Activated B cell treated with CpG ODN at 0.5 μM for 24 hours (primary cell): ENCODE data around the gene OR1N1. TPM values are rescaled to one million over a fixed set of nuclear protein-coding genes. Genes with fewer than 3 reads are reported as not detected.
"Not testable (repeated sequence)": the region's sequence is repeated elsewhere in the genome, so short reads cannot be mapped to it uniquely, and the experiment has no call there.

Experiments
- ATAC-seq: fragments of 200-7000 bp; cut with Tn5 transposase; one replicate; pipeline ENCODE4 v1.10.0; 2021; ENCODE audit warnings: low read depth, mild to moderate bottlenecking, moderate library complexity
- CTCF ChIA-PET: fragments of 350-600 bp; sonication (Branson Sonifier 250); formaldehyde crosslinking; loops from one replicate; lab custom pipeline; 2021; ENCODE audit warnings: antibody characterized with exemption; lab: Charles Lee
- POLR2A ChIA-PET: fragments of 350-600 bp; sonication (Branson Sonifier 250); formaldehyde crosslinking; loops from one replicate; lab custom pipeline; 2021; ENCODE audit warnings: antibody characterized with exemption; lab: Charles Lee
- DNase-seq: peaks from one replicate; pipeline ENCODE4 v3.0.0; 2022
- H3K27ac Mint-ChIP-seq: one replicate; pipeline ENCODE4 v1.8.0; 2020; ENCODE audit warnings: mixed read lengths
- H3K27me3 Mint-ChIP-seq: one replicate; pipeline ENCODE4 v1.8.0; 2021; ENCODE audit warnings: mixed read lengths
- H3K36me3 Mint-ChIP-seq: one replicate; pipeline ENCODE4 v1.8.0; 2021; ENCODE audit warnings: low read depth, mixed read lengths
- H3K4me1 Mint-ChIP-seq: one replicate; pipeline ENCODE4 v1.8.0; 2021; ENCODE audit warnings: mixed read lengths
- H3K4me3 Mint-ChIP-seq: one replicate; pipeline ENCODE4 v1.8.0; 2020; ENCODE audit warnings: mild to moderate bottlenecking, mixed read lengths
- H3K9me3 Mint-ChIP-seq: one replicate; pipeline ENCODE4 v1.8.0; 2020; ENCODE audit warnings: mixed read lengths
- intact Hi-C: fragments of 100-400 bp; cut with micrococcal nuclease; formaldehyde crosslinking; loops from one replicate; pipeline ENCODE4 v1.15.1; 2024
- total RNA-seq: library from RNA; stranded (reverse); gene quantifications from 2 replicates; pipeline ENCODE4 v1.2.3, GENCODE V29; 2022
- TF ChIP-seq, protein P1 (sequence below): fragments of 200-600 bp; IDR thresholded peaks from one replicate; pipeline ENCODE4 v1.8.0; 2022; ENCODE audit warnings: antibody characterized with exemption, mild to moderate bottlenecking

OR1N1 gene
- total RNA-seq, 1 donor from 2014 or later, result not detected

DNA sequence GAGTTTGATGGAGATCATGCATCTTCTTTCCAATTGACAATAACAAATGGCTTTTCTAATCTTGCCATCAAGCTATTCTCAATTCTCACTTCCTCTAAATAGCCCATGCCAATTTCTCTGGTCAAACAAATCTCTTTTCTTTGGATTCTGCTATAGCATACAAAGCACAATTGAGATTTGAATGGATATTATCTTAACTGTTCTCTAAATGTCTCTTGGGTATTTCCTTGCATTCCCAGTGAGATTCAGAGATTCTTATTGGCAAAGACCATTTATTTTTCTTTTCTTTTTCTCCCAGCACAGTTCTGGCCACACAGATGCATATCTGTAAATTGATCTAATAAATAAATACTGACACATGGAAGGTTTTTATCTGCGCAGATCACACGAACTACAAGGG, 25.7 kb upstream of the OR1N1 start, which contains the start of gene OR1N2:
Gene OR1N2 (plus strand): TSS at position 301 of the 400 bp plus-strand sequence. CDS start 100 bp downstream, outside the sequence.
- ChIA-PET CTCF (no interaction called here), POLR2A (no interaction called here)
- Mint-ChIP-seq H3K4me1 (no peaks in the 10 kb centered on the region), H3K4me3 (no peak within 1 kb of the TSS), H3K9me3 (no peaks in the 10 kb centered on the region), H3K27me3 (peaks cover 28% of the 10 kb centered on the region), H3K36me3 (no peaks in the 10 kb centered on the region), H3K27ac (no peak within 1 kb of the TSS)
- intact Hi-C loops, result no loop called here
- TF ChIP-seq, protein P1, sequence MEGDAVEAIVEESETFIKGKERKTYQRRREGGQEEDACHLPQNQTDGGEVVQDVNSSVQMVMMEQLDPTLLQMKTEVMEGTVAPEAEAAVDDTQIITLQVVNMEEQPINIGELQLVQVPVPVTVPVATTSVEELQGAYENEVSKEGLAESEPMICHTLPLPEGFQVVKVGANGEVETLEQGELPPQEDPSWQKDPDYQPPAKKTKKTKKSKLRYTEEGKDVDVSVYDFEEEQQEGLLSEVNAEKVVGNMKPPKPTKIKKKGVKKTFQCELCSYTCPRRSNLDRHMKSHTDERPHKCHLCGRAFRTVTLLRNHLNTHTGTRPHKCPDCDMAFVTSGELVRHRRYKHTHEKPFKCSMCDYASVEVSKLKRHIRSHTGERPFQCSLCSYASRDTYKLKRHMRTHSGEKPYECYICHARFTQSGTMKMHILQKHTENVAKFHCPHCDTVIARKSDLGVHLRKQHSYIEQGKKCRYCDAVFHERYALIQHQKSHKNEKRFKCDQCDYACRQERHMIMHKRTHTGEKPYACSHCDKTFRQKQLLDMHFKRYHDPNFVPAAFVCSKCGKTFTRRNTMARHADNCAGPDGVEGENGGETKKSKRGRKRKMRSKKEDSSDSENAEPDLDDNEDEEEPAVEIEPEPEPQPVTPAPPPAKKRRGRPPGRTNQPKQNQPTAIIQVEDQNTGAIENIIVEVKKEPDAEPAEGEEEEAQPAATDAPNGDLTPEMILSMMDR, result no peak
- no peak for DNase-seq
- ATAC-seq, result no peak

DNA sequence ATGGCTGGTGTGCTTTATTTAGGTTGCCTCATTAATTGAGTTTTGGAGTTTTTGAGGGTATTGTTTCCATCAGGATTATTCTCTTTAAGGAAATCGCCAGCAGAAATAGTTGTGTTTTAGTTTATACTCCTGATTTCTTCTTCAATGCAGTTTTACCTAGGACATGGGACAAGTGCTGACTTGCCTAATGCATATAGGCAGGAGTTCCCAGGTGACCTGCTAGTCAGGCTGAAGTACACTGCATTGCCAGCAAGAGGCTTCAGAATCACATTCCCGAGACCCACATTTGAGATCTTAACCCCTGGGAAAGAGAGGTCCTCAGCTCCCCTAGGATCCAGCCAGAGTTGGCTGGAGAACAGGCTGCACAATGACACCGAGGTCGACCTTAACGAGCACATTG, 24.3 kb upstream of the OR1N1 start:
- intact Hi-C loops, result no loop called here
- ChIA-PET CTCF (no interaction called here), POLR2A (no interaction called here)
- H3K4me1 Mint-ChIP-seq, result no peaks in the 10 kb centered on the region
- H3K4me3 Mint-ChIP-seq, result no peak overlapping the region
- H3K27ac Mint-ChIP-seq, result no peak overlapping the region
- H3K9me3 Mint-ChIP-seq, result no peaks in the 10 kb centered on the region
- H3K36me3 Mint-ChIP-seq, result no peaks in the 10 kb centered on the region
- H3K27me3 Mint-ChIP-seq, result peaks cover 28% of the 10 kb centered on the region
- TF ChIP-seq, protein P1, result no peak
- DNase-seq, result no peak
- ATAC-seq, result no peak

DNA sequence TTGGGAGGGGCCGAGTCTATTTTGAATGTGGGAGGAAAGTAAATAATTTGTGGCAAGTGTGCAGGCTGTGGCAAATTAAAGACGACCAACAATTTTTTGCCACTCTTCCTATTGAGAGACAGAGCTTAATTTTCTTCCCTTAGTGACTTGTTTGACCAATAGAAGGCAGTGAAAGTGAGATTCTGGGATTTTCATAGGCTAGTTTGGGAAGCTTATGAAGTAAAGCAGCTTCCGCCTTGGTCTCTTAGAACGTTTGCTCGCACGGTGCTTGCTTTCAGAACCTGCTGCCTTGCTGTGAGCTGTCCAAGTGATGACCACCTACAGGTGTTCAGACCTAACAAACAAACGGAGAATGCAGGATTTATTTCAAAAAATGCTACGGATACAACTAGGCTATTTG, 19.1 kb upstream of the OR1N1 start:
- DNase-seq, result no peak
- H3K36me3 Mint-ChIP-seq, result no peaks in the 10 kb centered on the region
- no peaks in the 10 kb centered on the region for H3K4me1 Mint-ChIP-seq
- no peak overlapping the region for H3K4me3 Mint-ChIP-seq
- peaks cover 25% of the 10 kb centered on the region for H3K27me3 Mint-ChIP-seq
- POLR2A ChIA-PET, result no interaction called here
- ATAC-seq, result no peak
- TF ChIP-seq, protein P1, result no peak
- no peaks in the 10 kb centered on the region for H3K9me3 Mint-ChIP-seq
- CTCF ChIA-PET, result no interaction called here
- H3K27ac Mint-ChIP-seq, result no peak overlapping the region
- intact Hi-C loops, result no loop called here

DNA sequence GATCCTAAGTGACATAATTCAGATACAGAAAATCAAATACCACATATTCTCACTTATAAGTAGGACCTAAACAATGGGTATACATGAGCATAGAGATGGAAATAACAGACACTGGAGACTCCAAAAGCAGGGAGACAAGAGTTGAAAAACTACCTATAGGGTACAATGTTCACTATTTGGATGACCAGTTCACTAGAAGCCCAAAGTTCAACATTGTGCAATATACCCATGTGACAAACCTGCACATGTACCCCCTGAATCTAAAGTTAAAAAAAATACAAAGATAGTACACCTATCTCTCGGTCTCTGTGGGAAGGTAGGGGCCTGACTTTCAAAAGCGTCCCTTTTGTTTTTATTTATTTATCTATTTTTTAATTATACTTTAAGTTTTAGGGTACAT, 11.7 kb upstream of the OR1N1 start:
- TF ChIP-seq, protein P1, result no peak
- POLR2A ChIA-PET, result no interaction called here
- Mint-ChIP-seq H3K27me3 (peaks cover 13% of the 10 kb centered on the region), H3K4me1 (no peaks in the 10 kb centered on the region), H3K4me3 (no peak overlapping the region), H3K27ac (no peak overlapping the region), H3K9me3 (peaks cover 6% of the 10 kb centered on the region), H3K36me3 (no peaks in the 10 kb centered on the region)
- intact Hi-C loops, result no loop called here
- no peak for DNase-seq
- CTCF ChIA-PET, result no interaction called here
- ATAC-seq, result no peak

DNA sequence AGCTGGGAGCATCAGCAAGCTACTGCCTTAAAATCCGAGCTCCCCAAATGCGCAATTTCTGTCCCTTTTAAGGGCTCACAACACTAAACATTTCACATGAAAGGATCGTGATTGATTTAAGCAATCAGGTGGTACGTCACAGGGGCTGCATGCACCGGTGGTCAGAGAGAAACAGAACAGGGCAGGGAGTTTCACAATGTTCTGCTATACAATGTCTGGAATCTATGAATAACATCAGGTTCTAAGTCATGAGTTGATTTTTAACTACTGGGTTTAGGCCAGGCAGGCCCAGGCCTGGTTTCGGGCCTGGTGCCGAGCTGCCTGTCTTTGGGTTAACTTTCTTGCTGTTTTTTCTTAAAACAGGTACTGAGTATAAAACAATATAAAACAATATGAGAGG, 10.0 kb upstream of the OR1N1 start:
- H3K4me1 Mint-ChIP-seq, result not testable (repeated sequence)

DNA sequence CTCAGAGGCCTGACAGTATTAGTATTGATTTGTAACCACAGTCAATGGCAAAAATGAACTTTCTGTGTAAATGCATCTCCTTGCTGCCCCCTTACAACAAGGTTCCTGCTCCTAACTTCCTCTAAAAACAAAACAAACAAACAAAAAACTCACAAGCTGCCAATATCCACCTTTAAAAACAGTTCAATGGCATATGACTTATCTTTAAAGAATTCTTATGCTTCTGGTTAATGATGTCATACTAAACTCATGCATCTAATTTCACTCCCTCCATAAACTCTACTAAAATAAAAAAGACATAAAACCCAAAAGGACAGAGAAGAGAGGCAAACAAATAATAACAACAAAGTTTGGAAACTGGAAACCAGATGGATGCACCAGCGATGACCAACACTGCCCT, 9.0 kb upstream of the OR1N1 start:
- H3K27ac Mint-ChIP-seq, result no peak overlapping the region
- TF ChIP-seq, protein P1, result no peak
- peaks cover 9% of the 10 kb centered on the region for H3K27me3 Mint-ChIP-seq
- DNase-seq, result no peak
- ChIA-PET POLR2A (no interaction called here), CTCF (no interaction called here)
- no peaks in the 10 kb centered on the region for H3K4me1 Mint-ChIP-seq
- no peaks in the 10 kb centered on the region for H3K36me3 Mint-ChIP-seq
- no peak for ATAC-seq
- intact Hi-C loops, result no loop called here
- peaks cover 6% of the 10 kb centered on the region for H3K9me3 Mint-ChIP-seq
- no peak overlapping the region for H3K4me3 Mint-ChIP-seq

More for the DNA sequence above, 10.0 kb upstream of the OR1N1 start:
- peaks cover 13% of the 10 kb centered on the region for H3K27me3 Mint-ChIP-seq
- CTCF ChIA-PET, H3K27ac Mint-ChIP-seq, H3K36me3 Mint-ChIP-seq, H3K9me3 Mint-ChIP-seq, DNase-seq, H3K4me3 Mint-ChIP-seq, intact Hi-C loops, ATAC-seq, POLR2A ChIA-PET: not testable (repeated sequence)

DNA sequence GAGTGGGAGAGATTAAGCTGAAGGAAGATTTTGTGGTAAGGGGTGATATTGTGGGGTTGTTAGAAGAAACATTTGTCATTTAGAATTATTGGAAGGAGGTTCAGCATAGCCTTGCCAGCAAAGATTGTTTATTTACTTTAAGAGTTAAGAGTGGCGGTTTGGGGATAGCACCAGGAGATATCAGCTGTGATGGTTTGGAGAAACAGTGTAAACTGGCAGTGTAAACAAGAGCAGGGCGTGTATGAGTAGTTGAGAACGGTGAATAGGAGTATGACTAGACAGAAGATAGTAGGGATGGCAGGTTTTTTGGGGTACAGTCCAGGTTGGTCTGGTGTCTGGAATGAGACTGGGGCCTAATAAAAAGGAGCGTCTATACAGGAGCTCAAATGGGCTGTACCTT, 4.1 kb upstream of the OR1N1 start:
- CTCF ChIA-PET, POLR2A ChIA-PET, intact Hi-C loops: not testable (repeated sequence)

More for the DNA sequence above, 4.1 kb upstream of the OR1N1 start:
- peaks cover 14% of the 10 kb centered on the region for H3K27me3 Mint-ChIP-seq
- not testable (repeated sequence) for ATAC-seq, H3K9me3 Mint-ChIP-seq, H3K36me3 Mint-ChIP-seq, H3K27ac Mint-ChIP-seq, H3K4me3 Mint-ChIP-seq, DNase-seq, H3K4me1 Mint-ChIP-seq
